GM23338 (cell line): ENCODE data around the gene NDST3. TPM values are rescaled to one million over a fixed set of nuclear protein-coding genes. Genes with fewer than 3 reads are reported as not detected.

Experiments
- ATAC-seq: fragments of 200-7000 bp; cut with Tn5 transposase; 3 replicates; pipeline ENCODE4 v1.9.1; 2020
- DNase-seq: peaks from one replicate; pipeline ENCODE4 v3.0.0-alpha.2; 2015; ENCODE audit warnings: low spot score
- H2AFZ ChIP-seq: fragments of 200-600 bp; sonication (generic); 2 replicates; pipeline ENCODE4 v1.8.0; 2016; ENCODE audit warnings: antibody characterized with exemption, mild to moderate bottlenecking, moderate library complexity
- H3F3A ChIP-seq: fragments of 200-600 bp; sonication (generic); replicated peaks from 2 replicates; pipeline ENCODE4 v1.8.0; 2017; ENCODE audit warnings: antibody characterized with exemption, mixed run types, low read depth
- H3K27ac ChIP-seq: fragments of 200-600 bp; sonication (generic); 2 replicates; pipeline ENCODE4 v1.6.1; 2016; ENCODE audit warnings: low read depth
- H3K27me3 ChIP-seq: fragments of 200-600 bp; sonication (generic); 2 replicates; pipeline ENCODE4 v1.8.0; 2016; ENCODE audit warnings: mild to moderate bottlenecking, mixed run types, moderate library complexity; ENCODE audit not compliant: insufficient read depth
- H3K36me3 ChIP-seq: fragments of 200-600 bp; sonication (generic); 2 replicates; pipeline ENCODE4 v1.8.0; 2016; ENCODE audit warnings: mild to moderate bottlenecking; ENCODE audit not compliant: insufficient read depth
- H3K4me1 ChIP-seq: fragments of 200-600 bp; sonication (generic); 2 replicates; pipeline ENCODE4 v1.8.0; 2016; ENCODE audit warnings: mild to moderate bottlenecking, moderate library complexity; ENCODE audit not compliant: insufficient read depth
- H3K4me2 ChIP-seq: fragments of 200-600 bp; sonication (generic); 2 replicates; pipeline ENCODE4 v1.7.1; 2017; ENCODE audit warnings: mixed run types
- H3K4me3 ChIP-seq: fragments of 200-600 bp; sonication (generic); 2 replicates; pipeline ENCODE4 v1.6.1; 2016; ENCODE audit warnings: mixed run types
- H3K79me2 ChIP-seq: fragments of 200-600 bp; sonication (generic); replicated peaks from 2 replicates; pipeline ENCODE4 v1.8.0; 2017; ENCODE audit warnings: mild to moderate bottlenecking; ENCODE audit not compliant: insufficient read depth
- H3K9me2 ChIP-seq: fragments of 200-600 bp; sonication (generic); 2 replicates; pipeline ENCODE4 v1.8.0; 2017; ENCODE audit not compliant: insufficient read depth
- H4K20me1 ChIP-seq: fragments of 200-600 bp; sonication (generic); replicated peaks from 2 replicates; pipeline ENCODE4 v1.8.0; 2017; ENCODE audit warnings: mild to moderate bottlenecking; ENCODE audit not compliant: insufficient read depth
- H3K27ac Mint-ChIP-seq: 2 replicates; pipeline ENCODE4 v1.8.0; 2020; ENCODE audit warnings: inconsistent platforms, mild to moderate bottlenecking, moderate library complexity, mixed read lengths
- H3K27me3 Mint-ChIP-seq: 3 replicates; pipeline ENCODE4 v1.8.0; 2022; ENCODE audit warnings: low read depth, mild to moderate bottlenecking, moderate library complexity, mixed read lengths, inconsistent platforms; ENCODE audit not compliant: insufficient read depth, poor library complexity
- H3K36me3 Mint-ChIP-seq: 3 replicates; pipeline ENCODE4 v1.8.0; 2021; ENCODE audit warnings: low read depth, mild to moderate bottlenecking, inconsistent platforms, moderate library complexity, mixed read lengths
- H3K4me1 Mint-ChIP-seq: 3 replicates; pipeline ENCODE4 v1.8.0; 2020; ENCODE audit warnings: mild to moderate bottlenecking, inconsistent platforms, mixed read lengths
- H3K4me3 Mint-ChIP-seq: 3 replicates; pipeline ENCODE4 v1.8.0; 2021; ENCODE audit warnings: moderate library complexity, mild to moderate bottlenecking, inconsistent platforms, mixed read lengths
- H3K9me3 Mint-ChIP-seq: 3 replicates; pipeline ENCODE4 v1.8.0; 2020; ENCODE audit warnings: moderate library complexity, mild to moderate bottlenecking, inconsistent platforms, mixed read lengths
- CREB1 ChIP-seq: fragments of 250-450 bp; sonication (Bioruptor Pico); IDR thresholded peaks from 2 replicates; pipeline ENCODE4 v1.5.0; 2020; ENCODE audit warnings: low read depth, mild to moderate bottlenecking, moderate library complexity
- CTCF ChIP-seq, 2 experiments: fragments of 200-600 bp in 1 of 2; sonication (generic) in 1 of 2; conservative IDR thresholded peaks; 2 replicates each; pipeline versions ENCODE4 v1.5.1 to v1.6.1; 2016 to 2017; ENCODE audit warnings: antibody characterized with exemption in 2 of 2, low read depth in 2 of 2, mild to moderate bottlenecking in 2 of 2, moderate library complexity in 1 of 2
- ETS1 ChIP-seq: IDR thresholded peaks from 2 replicates; pipeline ENCODE4 v1.6.1; 2016; ENCODE audit warnings: antibody characterized with exemption
- EZH2 ChIP-seq: fragments of 200-600 bp; sonication (generic); IDR thresholded peaks from one replicate; pipeline ENCODE4 v1.8.0; 2017; ENCODE audit warnings: antibody characterized with exemption, mild to moderate bottlenecking, low read depth; ENCODE audit not compliant: unreplicated experiment
- JUNB ChIP-seq: IDR thresholded peaks from one replicate; pipeline ENCODE4 v1.6.1; 2016; ENCODE audit warnings: antibody characterized with exemption; ENCODE audit not compliant: unreplicated experiment
- NANOG ChIP-seq: IDR thresholded peaks from 2 replicates; pipeline ENCODE4 v1.6.1; 2016; ENCODE audit warnings: antibody characterized with exemption, borderline replicate concordance
- POLR2AphosphoS5 ChIP-seq: IDR thresholded peaks from 2 replicates; pipeline ENCODE4 v1.6.1; 2016; ENCODE audit warnings: antibody characterized with exemption, low read depth
- REST ChIP-seq: IDR thresholded peaks from one replicate; pipeline ENCODE4 v1.6.1; 2018; ENCODE audit warnings: antibody characterized with exemption; ENCODE audit not compliant: unreplicated experiment
- STAT1 ChIP-seq: IDR thresholded peaks from one replicate; pipeline ENCODE4 v1.6.1; 2016; ENCODE audit warnings: antibody characterized with exemption; ENCODE audit not compliant: unreplicated experiment
- ZNF114 ChIP-seq: fragments of 250-450 bp; sonication (Bioruptor Pico); IDR thresholded peaks from 2 replicates; pipeline ENCODE4 v1.5.0; 2020; ENCODE audit warnings: mild to moderate bottlenecking, moderate library complexity
- ZNF331 ChIP-seq: fragments of 250-450 bp; sonication (Bioruptor Pico); IDR thresholded peaks from 2 replicates; pipeline ENCODE4 v1.5.0; 2020; ENCODE audit warnings: low read depth, mild to moderate bottlenecking, moderate library complexity
- ZNF462 ChIP-seq: fragments of 250-450 bp; sonication (Bioruptor Pico); IDR thresholded peaks from 2 replicates; pipeline ENCODE4 v1.5.0; 2020; ENCODE audit warnings: mild to moderate bottlenecking, moderate library complexity
- polyA plus RNA-seq: library from polyadenylated mRNA; unstranded; fragments of >200 nt; fragmentation: Nextera tagmentation; extraction: Ambion mirVana; gene quantifications from 2 replicates; pipeline ENCODE4 v1.2.1, GENCODE V29; 2016
- total RNA-seq: library from RNA; depleted of rRNA; stranded (reverse); fragments of >200 nt; shearing (Covaris generic); gene quantifications from 2 replicates; pipeline ENCODE4 v1.2.3, GENCODE V29; 2014

NDST3 gene
- total and polyA plus RNA-seq, 2 experiments from 2014 or later: 0.19 to 0.56 TPM

GRCh38 chr4:118173956-118174725 is 139.9 kb downstream of the NDST3 start:
- Mint-ChIP-seq H3K36me3 (no peaks in the 10 kb centered on the region), H3K27ac (no peak overlapping the region), H3K9me3 (no peaks in the 10 kb centered on the region), H3K4me3 (no peak overlapping the region), H3K4me1 (peaks cover 3% of the 10 kb centered on the region; the same call in 2 of the 3 replicates), H3K27me3 (no peaks in the 10 kb centered on the region)
- ATAC-seq (no peak), DNase-seq (no peak)
- Histone ChIP-seq H3K27ac (no peak overlapping the region), H3K9me2 (no peaks in the 10 kb centered on the region), H3K36me3 (no peaks in the 10 kb centered on the region), H3K27me3 (no peaks in the 10 kb centered on the region), H3K4me2 (no peak overlapping the region), H3K79me2 (no peaks in the 10 kb centered on the region), H3K4me3 (no peak overlapping the region), H4K20me1 (no peaks in the 10 kb centered on the region), H3K4me1 (no peaks in the 10 kb centered on the region), H3F3A (no peaks in the 10 kb centered on the region), H2AFZ (no peak overlapping the region)
- no peak for TF ChIP-seq CTCF (conservative IDR thresholded peaks at IDR 0.05; ENCODE audit: low read depth in 2 of 2)
- TF ChIP-seq NANOG: no peak
- no peak for TF ChIP-seq EZH2
- no peak for TF ChIP-seq ETS1
- no peak for TF ChIP-seq REST
- no peak for TF ChIP-seq ZNF331
- TF ChIP-seq CREB1 (CRISPR knock-in tag): no peak
- TF ChIP-seq ZNF114 (CRISPR knock-in tag): no peak
- no peak for TF ChIP-seq JUNB
- TF ChIP-seq POLR2AphosphoS5: no peak
- no peak for TF ChIP-seq STAT1
- no peak for TF ChIP-seq ZNF462
